ENCODE measurements around the gene ROBO4.

Gene ROBO4

GRCh38 chr11:124934862-124935547 is 37.3 kb upstream of the ROBO4 start:
- no peak for DNase-seq (ENCODE audit: low spot score)
- no peak for TF ChIP-seq CTCF (conservative IDR thresholded peaks at IDR 0.05; ENCODE audit: low read depth)
- POLR2A ChIA-PET (ENCODE audit: low non-redundant PET): no interaction called here
- CTCF ChIA-PET: interaction anchor here (0.6 to 1.2 kb wide), 2 partner anchors 11 to 202 kb away, joined by 3 read pairs; no protein-coding TSS in a partner anchor
- H3K27ac ChIP-seq: no peak overlapping the region

GRCh38 chr11:124930799-124931198 is 33.1 kb upstream of the ROBO4 start:
- ChIA-PET CTCF (no interaction called here), POLR2A (ENCODE audit: low non-redundant PET) (no interaction called here)
- H3K27ac ChIP-seq: no peak overlapping the region
- no peak for DNase-seq (ENCODE audit: low spot score)
- no peak for TF ChIP-seq CTCF (conservative IDR thresholded peaks at IDR 0.05; ENCODE audit: low read depth)

GRCh38 chr11:124928942-124929665 is 31.4 kb upstream of the ROBO4 start:
- H3K27ac ChIP-seq: no peak overlapping the region
- ChIA-PET CTCF (no interaction called here), POLR2A (ENCODE audit: low non-redundant PET) (no interaction called here)
- no peak for DNase-seq (ENCODE audit: low spot score)
- TF ChIP-seq CTCF (conservative IDR thresholded peaks at IDR 0.05; ENCODE audit: low read depth): no peak

- no peak for TF ChIP-seq CTCF (conservative IDR thresholded peaks at IDR 0.05; ENCODE audit: low read depth)
- no peak for DNase-seq (ENCODE audit: low spot score)
- no peak overlapping the region for H3K27ac ChIP-seq
- POLR2A ChIA-PET (ENCODE audit: low non-redundant PET): no interaction called here
- CTCF ChIA-PET: interaction anchor here (1.2 kb wide), 1 partner anchor 11 kb away, joined by 3 read pairs; no protein-coding TSS in a partner anchor
These were observed 25.6 kb upstream of the ROBO4 start for GRCh38 chr11:124923296-124923695.

- DNase-seq (ENCODE audit: low spot score): no peak
- ChIA-PET CTCF (no interaction called here), POLR2A (ENCODE audit: low non-redundant PET) (no interaction called here)
- H3K27ac ChIP-seq: no peak overlapping the region
- no peak for TF ChIP-seq CTCF (conservative IDR thresholded peaks at IDR 0.05; ENCODE audit: low read depth)
These were observed 25.2 kb upstream of the ROBO4 start for GRCh38 chr11:124922831-124923230.

GRCh38 chr11:124920870-124921609 is 23.4 kb upstream of the ROBO4 start:
- TF ChIP-seq CTCF (conservative IDR thresholded peaks at IDR 0.05; ENCODE audit: low read depth): no peak
- CTCF ChIA-PET: interaction anchor here (0.6 kb wide), 1 partner anchor 410 kb away, joined by 4 read pairs; no protein-coding TSS in a partner anchor
- peak; percentile 43 for DNase-seq (ENCODE audit: low spot score)
- POLR2A ChIA-PET (ENCODE audit: low non-redundant PET): no interaction called here
- no peak overlapping the region for H3K27ac ChIP-seq
